GM18517 (cell line): Measurements from ENCODE around the gene RHBDL1.

Source experiments
- ATAC-seq: cut with Tn5 transposase; IDR thresholded peaks from one replicate; pipeline ENCODE4 v1.9.1; 2021; ENCODE audit warnings: mild to moderate bottlenecking, moderate library complexity; ENCODE audit not compliant: unreplicated experiment

The RHBDL1 gene

DNA sequence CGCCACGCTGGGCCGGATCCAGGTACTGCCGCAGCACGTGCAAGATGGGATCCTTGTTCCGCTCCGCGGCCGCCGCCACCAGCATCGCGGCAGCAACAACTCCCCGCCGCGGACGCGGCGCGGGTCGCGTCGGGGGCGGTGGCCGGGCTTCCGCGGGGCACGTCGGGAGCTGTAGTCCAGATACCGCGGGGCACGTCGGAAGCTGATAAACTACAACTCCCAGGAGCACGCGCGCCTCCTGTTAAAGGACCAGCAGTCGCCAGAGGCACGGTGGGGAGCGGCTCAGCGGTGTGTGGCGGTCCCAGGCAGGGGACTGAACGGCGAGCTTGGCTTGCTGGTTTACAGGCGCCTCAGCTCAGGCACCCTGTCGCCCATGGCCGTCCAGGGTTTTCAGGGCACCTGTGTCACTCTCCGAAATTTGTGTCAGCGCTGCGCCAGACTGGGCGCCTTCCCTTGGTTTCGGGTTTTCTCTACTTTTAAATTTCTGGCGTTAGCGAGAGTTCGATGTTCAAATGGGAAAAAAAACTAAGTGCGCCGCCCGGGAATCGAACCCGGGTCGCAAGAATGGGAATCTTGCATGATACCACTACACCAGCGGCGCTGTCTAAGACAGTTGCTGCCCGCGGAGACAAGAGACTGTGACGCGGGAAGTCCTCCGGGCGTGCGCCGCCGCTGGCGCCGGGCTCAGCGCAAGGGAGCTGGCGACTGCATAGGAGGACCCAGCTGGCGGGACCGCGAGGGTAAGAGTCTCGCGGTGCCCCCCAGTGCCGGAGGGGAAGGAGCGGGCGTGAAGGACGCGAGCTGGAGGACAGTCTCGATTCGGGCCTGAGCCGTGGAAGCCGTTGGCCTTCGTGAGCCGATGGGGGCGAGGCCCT is 39.0 kb upstream of the RHBDL1 start, which contains the start of gene METTL26:
Gene METTL26, minus strand, starts transcription at position 100 of the 875 bp plus-strand sequence. Its CDS starts 15 bp downstream, at position 85.
- peak; percentile 63 for ATAC-seq

DNA sequence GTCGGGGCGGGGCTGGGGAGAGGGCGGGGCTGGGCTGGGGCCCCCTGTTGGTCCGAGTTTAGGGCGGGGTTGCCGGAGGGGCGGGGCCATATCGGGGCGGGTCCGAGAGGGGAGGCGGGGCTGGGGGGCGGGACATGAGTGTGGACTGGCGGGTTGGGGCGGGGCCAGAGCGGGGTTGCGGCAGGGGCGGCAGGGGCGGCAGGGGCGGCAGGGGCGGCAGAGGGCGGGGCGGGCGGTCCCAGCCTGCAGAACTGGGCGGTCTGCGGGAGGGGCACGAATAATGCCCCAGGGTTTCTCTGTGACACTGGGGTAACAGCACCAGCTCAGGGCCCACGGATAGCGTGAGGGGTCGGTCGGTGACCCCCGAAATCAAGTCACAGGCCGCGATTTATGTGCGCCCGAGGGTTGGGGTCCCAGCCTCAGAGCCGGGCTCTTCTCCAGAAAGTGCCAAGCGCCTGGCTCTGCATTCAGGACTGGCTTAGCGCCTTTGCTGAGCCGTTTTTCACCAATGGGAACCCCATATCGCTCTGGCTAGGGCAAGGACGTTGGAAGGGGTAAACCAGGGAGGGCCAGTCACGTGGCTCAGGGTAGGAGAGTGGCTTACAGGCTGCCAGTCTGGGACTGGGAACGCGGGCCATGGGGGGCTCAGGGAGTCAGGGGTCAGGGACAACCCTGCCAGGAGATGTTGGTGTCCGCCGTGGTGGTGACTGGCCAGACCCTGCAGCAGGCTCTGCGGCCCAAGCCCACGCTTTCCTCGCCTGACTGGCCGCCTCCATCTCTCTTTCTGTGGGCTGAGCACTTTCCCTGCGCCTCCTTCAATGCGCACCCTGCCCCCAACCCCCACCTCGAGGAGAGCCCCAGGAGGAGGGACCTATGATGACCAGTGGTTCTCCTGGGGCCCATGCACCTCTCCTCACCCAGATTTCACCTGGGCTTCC is 38.1 kb upstream of the RHBDL1 start:
- ATAC-seq: no peak

DNA sequence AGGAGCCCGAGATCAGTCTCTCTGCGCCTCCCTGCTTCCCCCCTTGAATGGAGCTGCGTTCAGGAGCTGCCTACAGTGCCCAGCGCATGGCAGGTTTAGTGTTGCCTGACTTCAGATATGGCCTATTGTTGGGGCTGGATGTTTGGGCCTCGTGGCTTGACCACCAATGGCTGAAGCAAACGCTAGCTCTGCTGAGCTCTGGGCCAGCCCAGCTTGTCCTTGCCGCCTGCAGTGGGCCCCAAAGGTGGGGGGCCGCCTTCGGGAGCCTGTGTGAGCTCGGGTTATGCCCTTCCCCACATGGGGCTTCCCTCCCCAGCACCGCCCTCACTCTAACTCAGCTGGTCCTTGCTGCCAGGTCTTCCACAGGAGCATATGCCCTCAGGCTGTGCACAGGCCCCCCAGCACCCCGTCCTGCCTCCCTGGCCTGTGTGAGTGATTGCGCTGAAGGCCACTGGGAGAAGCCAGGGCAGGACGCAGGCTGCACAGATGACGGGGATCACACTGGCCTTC is 37.4 kb upstream of the RHBDL1 start:
- ATAC-seq: no peak

DNA sequence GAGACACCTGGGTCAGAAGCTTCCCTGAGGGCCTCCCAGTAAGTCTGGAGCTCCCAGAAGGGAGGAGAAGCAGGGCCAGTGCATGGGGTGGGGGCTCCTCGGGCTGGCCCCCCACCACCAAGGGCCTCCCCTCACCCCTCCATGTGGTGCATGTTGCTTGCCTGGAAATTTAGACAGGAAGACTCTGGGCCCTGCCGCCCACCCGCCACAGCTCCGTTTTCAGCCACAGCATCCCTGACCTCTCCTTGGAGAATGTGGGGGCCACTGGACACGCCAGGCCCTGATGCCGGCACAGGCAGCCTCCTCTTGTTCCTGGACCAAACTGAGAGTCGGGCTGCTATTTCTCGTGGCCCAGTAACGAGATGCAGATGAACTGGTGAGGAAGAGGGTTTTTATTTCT is 36.6 kb upstream of the RHBDL1 start:
- no peak for ATAC-seq

DNA sequence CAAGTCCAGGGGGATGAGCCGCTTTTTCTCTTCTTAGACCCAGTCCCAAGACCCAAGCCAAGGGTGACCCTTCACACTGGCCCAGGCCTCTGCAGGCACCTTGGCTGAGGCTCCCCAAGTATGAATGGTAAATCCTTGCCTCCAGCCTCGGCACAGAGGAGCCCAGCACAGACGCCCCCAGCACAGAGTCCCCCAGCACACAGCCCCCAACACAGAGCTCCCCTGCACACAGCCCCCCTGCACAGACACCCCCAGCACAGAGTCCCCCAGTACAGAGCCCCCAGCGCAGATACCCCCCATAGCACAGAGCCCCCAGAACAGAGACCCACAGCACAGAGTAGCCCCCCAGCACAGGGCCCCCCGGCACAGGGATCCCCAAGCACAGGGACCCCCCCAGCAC is 34.9 kb upstream of the RHBDL1 start:
- no peak for ATAC-seq

DNA sequence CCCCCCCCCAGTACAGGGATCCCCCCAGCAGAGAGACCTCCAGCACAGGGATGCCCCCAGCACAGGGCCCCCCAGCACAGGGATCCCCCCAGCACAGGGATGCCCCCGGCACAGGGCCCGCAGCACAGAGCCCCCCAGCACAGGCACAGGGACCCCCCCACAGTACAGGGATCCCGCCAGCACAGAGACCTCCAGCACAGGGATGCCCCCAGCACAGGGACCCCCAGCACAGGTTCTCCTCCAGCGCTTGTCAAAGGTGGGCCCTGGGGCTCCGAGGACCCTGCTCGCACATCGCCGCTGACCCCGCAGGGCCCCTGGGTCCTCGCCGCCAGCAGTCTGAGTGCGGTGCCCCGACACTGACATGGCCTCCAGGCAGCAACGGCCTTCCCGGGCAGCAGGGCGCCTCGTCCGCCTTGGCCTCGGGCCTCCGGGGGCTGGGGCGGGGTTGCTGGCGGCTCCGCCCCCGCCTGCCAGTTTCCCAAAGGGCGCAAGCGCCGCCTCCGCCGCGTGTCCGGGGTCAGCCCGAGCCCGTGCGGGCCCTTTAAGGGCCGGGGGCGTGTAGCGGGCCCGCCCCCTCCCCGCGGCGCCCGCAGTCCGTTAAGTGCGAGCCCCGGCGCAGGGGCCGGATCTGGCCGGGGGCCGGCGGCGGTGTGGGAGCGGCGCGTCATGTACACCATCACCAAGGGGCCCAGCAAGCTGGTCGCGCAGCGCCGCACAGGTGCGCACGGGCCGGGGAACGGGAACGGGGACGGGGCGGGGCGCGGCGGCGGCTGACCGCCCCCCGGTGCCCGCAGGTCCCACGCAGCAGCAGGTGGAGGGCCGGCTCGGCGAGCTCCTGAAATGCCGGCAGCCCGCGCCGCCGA is 33.9 kb upstream of the RHBDL1 start, which contains the start of gene MCRIP2:
Gene MCRIP2, plus strand, starts transcription at position 503 of the 863 bp plus-strand sequence. Its CDS starts 164 bp downstream, at position 667.
- peak; percentile 43 for ATAC-seq

DNA sequence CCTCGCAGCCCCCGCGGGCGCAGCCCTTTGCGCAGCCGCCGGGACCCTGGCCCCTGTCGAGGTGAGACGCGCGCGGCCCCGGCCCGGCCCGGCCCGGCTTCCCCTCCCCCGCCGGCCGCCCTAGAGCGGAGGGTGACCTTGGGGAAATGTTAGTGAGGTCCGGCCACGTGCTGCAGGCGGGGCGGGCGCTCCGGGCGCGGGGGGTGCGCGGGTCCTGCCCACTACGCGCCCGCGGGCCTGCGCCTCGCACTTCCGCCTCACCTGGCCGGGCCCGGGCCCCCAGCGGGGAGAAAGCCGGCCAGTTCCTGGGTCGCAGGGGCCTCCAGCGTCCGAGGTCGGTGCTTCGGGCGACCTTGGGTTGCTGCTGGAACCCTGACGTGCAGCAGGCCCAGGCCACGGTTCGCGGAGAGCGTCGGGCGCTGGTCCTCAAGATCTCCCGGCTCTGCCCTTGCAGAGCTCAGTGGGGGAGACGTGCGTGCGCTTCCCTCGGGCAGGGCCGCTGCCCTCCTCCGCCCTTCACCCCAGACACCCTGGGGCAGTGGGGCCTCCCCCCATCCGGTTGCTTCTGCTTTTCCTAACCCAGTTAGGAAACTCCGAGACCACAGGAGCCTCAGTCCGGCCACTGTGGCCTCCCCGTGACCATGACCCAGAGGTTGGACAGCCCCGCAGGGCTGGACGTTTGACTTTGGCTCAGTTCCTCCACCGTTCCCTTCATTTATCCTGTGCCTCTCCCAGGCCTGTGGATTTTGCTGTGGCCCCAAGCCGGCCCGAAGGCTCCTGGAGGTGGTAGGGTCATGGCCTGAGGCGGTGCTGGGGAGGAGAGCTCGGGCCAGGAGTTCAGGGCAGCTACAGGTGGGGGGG is 33.1 kb upstream of the RHBDL1 start:
- ATAC-seq: peak; percentile 25

DNA sequence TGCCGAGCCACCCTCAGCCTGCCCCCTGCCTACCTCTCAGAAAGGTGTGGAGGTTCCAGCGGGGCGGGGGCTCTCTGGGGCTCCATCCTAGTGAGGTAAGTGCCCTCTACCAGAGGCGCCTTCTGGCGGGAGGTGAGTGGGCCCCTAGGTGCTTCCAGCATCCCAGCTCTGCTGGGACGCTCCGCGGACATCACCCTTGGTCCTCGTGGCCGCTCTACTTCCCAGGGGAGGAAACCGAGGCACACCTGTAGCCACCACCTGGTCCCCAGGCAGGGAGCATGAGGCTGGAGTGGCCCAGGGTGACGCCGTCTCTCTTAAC is 32.5 kb upstream of the RHBDL1 start:
- ATAC-seq: no peak

DNA sequence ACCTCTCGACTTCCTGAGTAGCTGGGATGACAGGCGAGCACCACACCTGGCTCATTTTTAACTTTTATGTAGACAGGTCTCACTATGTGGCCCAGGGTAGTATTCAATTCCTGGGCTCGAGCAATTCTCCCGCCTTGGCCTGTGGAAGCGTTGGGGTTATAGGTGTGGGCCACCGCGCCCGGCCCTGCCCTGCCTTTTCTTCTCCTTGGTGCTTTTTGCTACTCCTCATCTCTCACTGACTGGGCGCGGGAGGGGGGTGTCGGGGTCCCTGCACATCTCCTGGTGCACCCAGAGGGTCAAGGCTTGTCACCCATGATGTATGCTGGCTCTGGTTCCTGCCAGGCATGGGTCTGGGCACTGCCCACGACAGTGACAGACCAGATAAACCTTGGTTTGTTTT is 30.9 kb upstream of the RHBDL1 start:
- ATAC-seq: no peak

DNA sequence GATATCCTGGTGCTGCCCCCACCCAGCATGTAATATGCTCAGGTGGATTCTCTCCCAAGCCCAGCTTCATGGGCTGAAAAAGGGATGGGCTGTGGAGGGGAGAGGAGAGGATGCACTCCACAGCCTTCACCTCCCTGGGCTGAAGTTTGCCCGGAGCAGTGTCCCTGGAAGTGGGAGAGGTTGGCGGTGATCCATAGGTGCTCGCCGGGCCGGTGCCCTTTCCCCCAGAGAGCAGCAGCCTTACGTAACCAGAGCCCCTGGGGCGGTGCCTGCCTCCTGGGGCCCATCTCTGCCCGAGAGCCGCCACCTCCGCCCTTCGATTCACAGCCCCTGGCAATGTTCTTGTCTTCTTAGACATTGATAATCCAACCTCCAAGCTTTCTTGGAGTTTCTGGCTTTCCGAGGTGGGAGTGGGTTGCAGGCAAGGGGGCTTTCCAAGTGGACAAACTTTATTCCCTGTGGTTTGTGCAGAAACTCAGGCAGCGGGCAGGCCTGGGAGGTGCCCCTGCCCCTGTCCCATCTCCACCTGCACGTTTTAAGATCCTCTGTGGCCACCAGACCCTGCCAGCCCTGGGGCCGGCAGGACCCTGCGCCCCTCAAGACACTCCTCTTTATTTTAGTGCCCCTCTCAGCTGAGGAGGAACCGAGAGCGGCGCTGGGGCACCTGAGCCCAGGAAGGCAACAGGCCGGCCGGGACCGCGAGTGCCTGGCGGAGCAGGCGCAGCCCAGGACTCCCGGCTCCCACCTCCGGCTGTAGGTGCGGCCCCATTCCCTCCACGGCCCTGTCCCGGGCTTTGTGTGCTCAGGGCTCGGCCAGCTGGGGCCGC is 29.4 kb upstream of the RHBDL1 start:
- ATAC-seq: no peak

DNA sequence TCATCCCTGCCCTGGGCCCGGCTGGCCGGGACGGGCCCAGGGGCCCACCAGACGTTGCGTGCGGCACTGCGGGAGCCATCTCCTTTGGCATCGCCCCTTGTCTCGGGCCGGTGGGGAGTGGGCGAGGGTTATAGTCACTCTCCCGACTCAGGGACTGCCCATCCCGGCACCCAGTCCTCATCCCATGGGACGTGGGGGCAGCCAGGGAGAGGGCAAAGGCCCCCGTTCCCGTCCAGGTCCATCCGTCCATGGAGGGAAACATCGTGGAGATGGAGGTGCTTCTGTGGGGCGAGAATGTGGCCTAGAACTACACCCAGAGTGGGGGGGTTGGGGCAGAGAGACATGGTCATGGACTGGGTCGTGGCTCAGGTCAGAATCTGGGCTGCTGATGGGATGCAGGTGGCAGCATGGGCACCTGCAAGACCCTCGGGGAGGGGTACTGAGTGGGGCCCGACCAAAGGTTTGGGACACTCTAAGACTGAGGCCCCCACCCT is 28.7 kb upstream of the RHBDL1 start:
- ATAC-seq: no peak

DNA sequence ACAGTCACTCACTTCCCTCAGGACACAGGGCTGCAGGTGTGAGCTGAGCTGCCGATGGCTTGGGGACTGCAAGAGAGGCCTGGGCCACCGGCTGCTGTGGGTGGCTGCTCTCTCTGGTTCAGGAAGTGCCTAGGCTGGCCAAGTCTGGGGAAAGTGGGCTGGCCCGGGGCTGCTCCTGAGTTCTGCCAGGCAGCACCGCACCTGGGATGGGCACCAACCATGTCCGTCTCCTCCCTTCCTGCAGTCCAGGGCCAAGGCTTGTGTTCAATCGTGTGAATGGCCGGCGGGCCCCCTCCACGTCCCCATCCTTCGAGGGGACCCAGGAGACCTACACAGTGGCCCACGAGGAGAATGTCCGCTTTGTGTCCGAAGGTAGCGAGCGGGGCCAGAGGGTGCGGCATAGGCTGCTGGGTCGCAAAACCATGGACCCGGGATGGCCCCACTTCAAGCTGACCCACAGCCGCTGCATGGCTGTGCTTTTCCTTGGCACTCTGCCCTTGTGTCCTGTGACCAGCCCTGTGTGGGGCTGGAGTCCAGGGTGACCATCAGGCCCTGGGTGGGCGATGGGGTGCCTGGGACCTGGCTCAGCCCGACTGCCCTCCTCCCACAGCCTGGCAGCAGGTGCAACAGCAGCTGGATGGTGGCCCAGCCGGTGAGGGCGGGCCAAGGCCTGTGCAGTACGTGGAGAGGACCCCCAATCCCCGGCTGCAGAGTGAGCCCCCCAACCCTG is 28.1 kb upstream of the RHBDL1 start:
- ATAC-seq: no peak

DNA sequence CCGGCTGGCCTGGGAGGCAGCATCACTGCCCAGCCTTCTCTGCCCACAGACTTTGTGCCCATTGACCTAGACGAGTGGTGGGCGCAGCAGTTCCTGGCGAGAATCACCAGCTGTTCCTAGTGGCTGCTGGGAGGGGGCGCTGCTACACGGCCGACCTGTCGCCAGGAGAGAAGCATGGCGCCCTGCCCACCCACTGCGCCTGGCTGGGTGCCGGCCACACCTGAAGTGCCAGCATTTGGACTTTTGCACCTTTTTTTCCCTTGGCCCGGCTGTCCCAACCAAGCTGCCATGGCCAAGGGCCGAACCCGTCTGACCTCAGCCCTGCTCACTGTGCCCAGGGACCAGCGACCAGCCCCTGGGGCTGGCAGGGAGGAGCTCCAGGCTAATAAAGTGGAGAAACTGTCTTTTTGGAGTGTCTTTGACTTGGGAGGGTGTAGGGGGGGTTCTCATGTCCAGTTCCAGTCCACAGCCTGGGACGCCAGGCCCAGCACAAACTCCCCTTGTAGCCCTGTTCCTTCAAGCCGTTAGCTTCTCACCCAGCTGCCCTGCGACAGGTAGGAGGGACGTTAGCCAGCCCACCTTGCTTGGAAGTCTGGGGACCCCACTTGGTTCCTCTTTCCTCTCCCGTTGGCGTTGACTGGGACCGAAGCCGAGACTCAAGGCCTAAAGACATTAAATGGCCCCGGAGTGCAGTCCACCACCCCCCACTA is 27.2 kb upstream of the RHBDL1 start:
- no peak for ATAC-seq

DNA sequence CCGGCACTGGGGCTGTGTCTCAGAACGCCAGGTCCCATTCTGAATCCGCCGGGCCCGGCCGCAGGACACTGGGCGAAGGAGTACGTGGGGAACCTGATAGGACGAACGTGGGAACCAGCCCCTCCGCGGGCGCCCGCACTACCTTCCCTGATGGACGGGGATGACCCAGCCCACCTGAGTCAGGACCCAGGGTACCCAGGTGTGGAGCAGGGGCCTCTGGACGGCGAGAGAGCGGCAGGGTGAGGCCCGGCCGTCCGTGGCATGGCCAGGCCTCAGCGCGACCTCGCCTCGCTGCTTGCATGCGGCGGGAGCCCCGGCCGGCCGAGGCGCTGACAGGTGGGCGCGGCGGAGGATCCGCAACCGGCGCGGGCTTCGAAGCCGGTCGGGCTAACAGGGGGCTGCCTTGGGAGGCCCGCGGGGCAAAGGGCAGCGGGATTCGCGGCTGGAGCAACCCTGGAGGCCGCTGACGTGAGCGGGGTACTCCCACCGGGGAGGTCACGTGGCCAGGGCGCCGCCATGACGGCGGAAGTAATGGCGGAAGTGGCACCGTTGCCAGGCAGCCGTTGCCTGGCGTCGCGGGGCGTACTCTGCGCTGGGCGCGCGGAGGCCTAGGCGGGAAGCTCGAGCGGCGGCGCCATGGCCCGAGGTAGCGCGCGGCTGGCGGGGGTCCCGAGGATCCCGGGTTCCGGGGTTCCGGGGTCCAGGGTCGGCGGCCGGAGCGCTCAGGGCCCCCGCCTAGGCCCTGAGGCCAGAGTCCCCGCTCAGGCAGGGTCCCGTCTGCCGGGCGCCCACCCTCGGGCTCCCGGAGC is 26.5 kb upstream of the RHBDL1 start, which contains the start of gene WDR90:
Gene WDR90, plus strand, starts transcription at position 585 of the 809 bp plus-strand sequence. Its CDS starts 52 bp downstream, at position 637.
- peak; percentile 77 for ATAC-seq

DNA sequence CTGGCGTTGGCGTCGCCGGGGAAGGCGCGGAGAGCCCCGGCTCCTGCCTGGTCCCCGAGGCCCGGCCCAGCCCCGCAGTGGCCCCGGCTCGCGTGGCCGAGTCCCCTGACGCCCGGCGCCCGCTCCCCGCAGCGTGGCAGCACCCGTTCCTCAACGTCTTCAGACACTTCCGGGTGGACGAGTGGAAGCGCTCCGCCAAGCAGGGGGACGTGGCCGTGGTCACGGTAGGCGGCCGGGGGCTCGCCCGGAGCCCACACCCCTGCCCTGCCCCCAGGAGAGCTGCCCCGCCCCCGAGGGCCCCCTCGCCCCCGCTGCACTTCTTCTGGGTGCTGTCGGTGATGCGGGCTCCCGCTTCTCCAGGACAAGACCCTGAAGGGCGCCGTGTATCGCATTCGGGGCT is 25.8 kb upstream of the RHBDL1 start:
- ATAC-seq: peak; percentile 5

DNA sequence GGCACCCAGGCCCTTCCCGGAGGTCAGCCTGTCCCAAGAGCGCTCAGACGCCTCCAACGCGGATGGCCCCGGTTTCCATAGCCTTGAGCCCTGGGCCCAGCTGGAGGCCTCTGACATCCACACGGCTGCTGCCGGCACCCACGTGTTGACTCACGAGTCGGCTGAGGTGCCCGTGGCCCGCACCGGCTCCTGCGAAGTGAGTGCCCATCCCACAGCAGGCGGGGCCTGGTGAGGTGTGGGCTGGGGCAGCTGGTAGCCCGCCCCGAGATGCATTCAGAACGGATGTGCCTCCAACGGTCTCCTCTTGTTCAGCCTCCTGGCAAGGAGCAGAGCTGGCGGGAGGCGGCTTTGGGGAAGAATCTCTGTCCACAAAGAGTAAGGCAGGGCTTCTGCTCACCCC is 23.6 kb upstream of the RHBDL1 start:
- no peak for ATAC-seq
